K562 (cell line): ENCODE data around the gene MFSD6L.

Source experiments
- FOXA1 ChIP-seq: fragments of 450-650 bp; IDR thresholded peaks from 2 replicates; pipeline ENCODE4 v1.6.1; 2016; ENCODE audit warnings: mild to moderate bottlenecking, borderline replicate concordance
- MAZ ChIP-seq, 2 experiments: fragments of 450-650 bp in 1 of 2; sonication (generic) in 1 of 2; formaldehyde crosslinking; IDR thresholded peaks in 1 of 2; conservative IDR thresholded peaks in 1 of 2; 2 replicates each; pipeline versions ENCODE4 v1.4.0 to v1.5.0; 2020; ENCODE audit warnings: mild to moderate bottlenecking in 1 of 2, missing genetic modification reagents in 1 of 2
- MYBL2 ChIP-seq, 2 experiments: fragments of 450-650 bp in 1 of 2; sonication (generic) in 1 of 2; formaldehyde crosslinking in 1 of 2; IDR thresholded peaks; 2 replicates each; pipeline versions ENCODE4 v1.6.1 to v1.8.1; 2017 to 2022; ENCODE audit warnings: borderline replicate concordance in 1 of 2, inconsistent platforms in 1 of 2, low read depth in 1 of 2, mild to moderate bottlenecking in 1 of 2, missing genetic modification reagents in 1 of 2, moderate library complexity in 1 of 2
- ZBTB7A ChIP-seq: IDR thresholded peaks from 2 replicates; pipeline ENCODE4 v1.6.1; 2011; ENCODE audit warnings: low read depth, mild to moderate bottlenecking, low read length, moderate library complexity, borderline replicate concordance; ENCODE audit not compliant: control insufficient read depth
- ZBTB8A ChIP-seq: fragments of 450-650 bp; IDR thresholded peaks from 2 replicates; pipeline ENCODE4 v1.6.1; 2018; ENCODE audit warnings: mild to moderate bottlenecking, moderate library complexity; ENCODE audit not compliant: partially characterized antibody
- ZNF12 ChIP-seq: sonication (generic); formaldehyde crosslinking; IDR thresholded peaks from 2 replicates; pipeline ENCODE4 v1.4.0; 2020; ENCODE audit warnings: mild to moderate bottlenecking, missing genetic modification reagents
- TF ChIP-seq, protein P1 (sequence below): fragments of 450-650 bp; IDR thresholded peaks from 2 replicates; pipeline ENCODE4 v1.6.1; 2017; ENCODE audit warnings: antibody characterized with exemption, mild to moderate bottlenecking
- TF ChIP-seq, protein P2 (sequence below): sonication (generic); formaldehyde crosslinking; IDR thresholded peaks from 2 replicates; pipeline ENCODE4 v1.8.0; 2022; ENCODE audit warnings: mild to moderate bottlenecking, low read depth, missing genetic modification reagents
- TF ChIP-seq, protein P3 (sequence below), 3 experiments: IDR thresholded peaks in 2 of 3; conservative IDR thresholded peaks in 1 of 3; 2 replicates each; pipeline ENCODE4 v1.5.1; 2011 to 2012; ENCODE audit warnings: low read length in 3 of 3, mild to moderate bottlenecking in 3 of 3, control low read depth in 2 of 3, improper control_type of control experiment in 1 of 3, inconsistent platforms in 1 of 3, low read depth in 1 of 3, mixed read lengths in 1 of 3, moderate library complexity in 1 of 3; ENCODE audit not compliant: insufficient read depth in 2 of 3

DNA sequence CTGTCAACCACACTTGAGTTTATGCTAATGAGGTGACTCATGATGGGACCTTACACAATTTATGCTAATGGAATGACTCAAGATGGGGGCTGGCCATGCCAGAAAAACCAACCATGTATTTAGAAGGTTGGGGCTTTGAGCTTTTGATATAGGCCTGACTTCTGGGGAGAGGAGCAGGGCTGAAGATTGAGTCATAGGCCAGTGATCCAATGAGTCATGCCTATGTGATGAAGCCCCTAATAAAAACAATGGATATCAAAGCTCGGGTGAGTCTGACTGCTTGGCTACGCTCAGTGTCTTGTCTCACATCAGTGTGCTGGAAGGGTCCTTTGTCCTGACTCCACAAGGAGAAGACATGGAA, 7.3 kb downstream of the MFSD6L start:
- TF ChIP-seq, protein P1, sequence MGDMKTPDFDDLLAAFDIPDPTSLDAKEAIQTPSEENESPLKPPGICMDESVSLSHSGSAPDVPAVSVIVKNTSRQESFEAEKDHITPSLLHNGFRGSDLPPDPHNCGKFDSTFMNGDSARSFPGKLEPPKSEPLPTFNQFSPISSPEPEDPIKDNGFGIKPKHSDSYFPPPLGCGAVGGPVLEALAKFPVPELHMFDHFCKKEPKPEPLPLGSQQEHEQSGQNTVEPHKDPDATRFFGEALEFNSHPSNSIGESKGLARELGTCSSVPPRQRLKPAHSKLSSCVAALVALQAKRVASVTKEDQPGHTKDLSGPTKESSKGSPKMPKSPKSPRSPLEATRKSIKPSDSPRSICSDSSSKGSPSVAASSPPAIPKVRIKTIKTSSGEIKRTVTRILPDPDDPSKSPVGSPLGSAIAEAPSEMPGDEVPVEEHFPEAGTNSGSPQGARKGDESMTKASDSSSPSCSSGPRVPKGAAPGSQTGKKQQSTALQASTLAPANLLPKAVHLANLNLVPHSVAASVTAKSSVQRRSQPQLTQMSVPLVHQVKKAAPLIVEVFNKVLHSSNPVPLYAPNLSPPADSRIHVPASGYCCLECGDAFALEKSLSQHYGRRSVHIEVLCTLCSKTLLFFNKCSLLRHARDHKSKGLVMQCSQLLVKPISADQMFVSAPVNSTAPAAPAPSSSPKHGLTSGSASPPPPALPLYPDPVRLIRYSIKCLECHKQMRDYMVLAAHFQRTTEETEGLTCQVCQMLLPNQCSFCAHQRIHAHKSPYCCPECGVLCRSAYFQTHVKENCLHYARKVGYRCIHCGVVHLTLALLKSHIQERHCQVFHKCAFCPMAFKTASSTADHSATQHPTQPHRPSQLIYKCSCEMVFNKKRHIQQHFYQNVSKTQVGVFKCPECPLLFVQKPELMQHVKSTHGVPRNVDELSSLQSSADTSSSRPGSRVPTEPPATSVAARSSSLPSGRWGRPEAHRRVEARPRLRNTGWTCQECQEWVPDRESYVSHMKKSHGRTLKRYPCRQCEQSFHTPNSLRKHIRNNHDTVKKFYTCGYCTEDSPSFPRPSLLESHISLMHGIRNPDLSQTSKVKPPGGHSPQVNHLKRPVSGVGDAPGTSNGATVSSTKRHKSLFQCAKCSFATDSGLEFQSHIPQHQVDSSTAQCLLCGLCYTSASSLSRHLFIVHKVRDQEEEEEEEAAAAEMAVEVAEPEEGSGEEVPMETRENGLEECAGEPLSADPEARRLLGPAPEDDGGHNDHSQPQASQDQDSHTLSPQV = no peak
- TF ChIP-seq MAZ (CRISPR knock-in tag; conservative IDR thresholded peaks at IDR 0.05 in 1 of 2, IDR thresholded peaks at IDR 0.05 in 1 of 2) = no peak
- no peak for TF ChIP-seq FOXA1
- TF ChIP-seq, protein P2, sequence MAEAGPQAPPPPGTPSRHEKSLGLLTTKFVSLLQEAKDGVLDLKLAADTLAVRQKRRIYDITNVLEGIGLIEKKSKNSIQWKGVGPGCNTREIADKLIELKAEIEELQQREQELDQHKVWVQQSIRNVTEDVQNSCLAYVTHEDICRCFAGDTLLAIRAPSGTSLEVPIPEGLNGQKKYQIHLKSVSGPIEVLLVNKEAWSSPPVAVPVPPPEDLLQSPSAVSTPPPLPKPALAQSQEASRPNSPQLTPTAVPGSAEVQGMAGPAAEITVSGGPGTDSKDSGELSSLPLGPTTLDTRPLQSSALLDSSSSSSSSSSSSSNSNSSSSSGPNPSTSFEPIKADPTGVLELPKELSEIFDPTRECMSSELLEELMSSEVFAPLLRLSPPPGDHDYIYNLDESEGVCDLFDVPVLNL (CRISPR knock-in tag) = no peak
- no peak for TF ChIP-seq MYBL2 (IDR thresholded peaks at IDR 0.05; ENCODE audit: low read depth)
- TF ChIP-seq MYBL2 (CRISPR knock-in tag; IDR thresholded peaks at IDR 0.05; ENCODE audit: borderline replicate concordance) = no peak
- TF ChIP-seq, protein P3, sequence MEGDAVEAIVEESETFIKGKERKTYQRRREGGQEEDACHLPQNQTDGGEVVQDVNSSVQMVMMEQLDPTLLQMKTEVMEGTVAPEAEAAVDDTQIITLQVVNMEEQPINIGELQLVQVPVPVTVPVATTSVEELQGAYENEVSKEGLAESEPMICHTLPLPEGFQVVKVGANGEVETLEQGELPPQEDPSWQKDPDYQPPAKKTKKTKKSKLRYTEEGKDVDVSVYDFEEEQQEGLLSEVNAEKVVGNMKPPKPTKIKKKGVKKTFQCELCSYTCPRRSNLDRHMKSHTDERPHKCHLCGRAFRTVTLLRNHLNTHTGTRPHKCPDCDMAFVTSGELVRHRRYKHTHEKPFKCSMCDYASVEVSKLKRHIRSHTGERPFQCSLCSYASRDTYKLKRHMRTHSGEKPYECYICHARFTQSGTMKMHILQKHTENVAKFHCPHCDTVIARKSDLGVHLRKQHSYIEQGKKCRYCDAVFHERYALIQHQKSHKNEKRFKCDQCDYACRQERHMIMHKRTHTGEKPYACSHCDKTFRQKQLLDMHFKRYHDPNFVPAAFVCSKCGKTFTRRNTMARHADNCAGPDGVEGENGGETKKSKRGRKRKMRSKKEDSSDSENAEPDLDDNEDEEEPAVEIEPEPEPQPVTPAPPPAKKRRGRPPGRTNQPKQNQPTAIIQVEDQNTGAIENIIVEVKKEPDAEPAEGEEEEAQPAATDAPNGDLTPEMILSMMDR (IDR thresholded peaks at IDR 0.05 in 2 of 3, conservative IDR thresholded peaks at IDR 0.05 in 1 of 3; ENCODE audit: insufficient read depth in 2 of 3, low read depth in 1 of 3, low read length in 3 of 3) = no peak
- no peak for TF ChIP-seq ZNF12 (CRISPR knock-in tag)
- TF ChIP-seq ZBTB8A = no peak
- TF ChIP-seq ZBTB7A = no peak
